Heart left ventricle (tissue), 13 donors: ENCODE data around the gene JPH2.

Experiments used
- POLR2A ChIP-seq, 2 donors: fragments of 450-650 bp; IDR thresholded peaks; one replicate each; pipeline ENCODE4 v1.6.1; 2017; ENCODE audit warnings: antibody characterized with exemption in 2 of 2, mild to moderate bottlenecking in 2 of 2, moderate library complexity in 2 of 2
- TF ChIP-seq, protein P1 (sequence below), 12 donors: fragments of 200-600 bp; sonication (generic) in 4 of 12; IDR thresholded peaks; one replicate each; pipeline versions ENCODE4 v1.5.0 to v1.8.0; 2018 to 2022; ENCODE audit warnings: antibody characterized with exemption in 12 of 12, mild to moderate bottlenecking in 5 of 12
- donor health status: ischemic (EF 13 %, LVEDD 7.1; RV severe dilation, severe dysfunction).
- donor health status: DM: no; HTN: yes; CAD: no.
- donor health status: DM: no; HTN: no; CAD: no.
- donor health status: ischemic (EF 25% LVEDD 6.9; RV normal size, moderate dysfunction).
- donor health status: ischemic (EF 25% LVEDD 5.7; RV mildly dilated, moderate dysfunction).
- donor health status: ischemic (EF 35%, LVEDD 5.7; RV mildly dilated, moderate dysfunction).
- donor health status: nonischemic (EF 11% LVEDD 7.7; RV severe dilation, severe dysfunction).
- donor health status: DM: yes; HTN: yes; CAD: no.
- donor health status: PGD.
- donor health status: ischemic (EF 29% LVEDD 5.4; RV normal size, mild dysfunction).
- donor health status: nonischemic (EF 23%, LVEDD 6.1; RV moderate dilation, normal function).

DNA sequence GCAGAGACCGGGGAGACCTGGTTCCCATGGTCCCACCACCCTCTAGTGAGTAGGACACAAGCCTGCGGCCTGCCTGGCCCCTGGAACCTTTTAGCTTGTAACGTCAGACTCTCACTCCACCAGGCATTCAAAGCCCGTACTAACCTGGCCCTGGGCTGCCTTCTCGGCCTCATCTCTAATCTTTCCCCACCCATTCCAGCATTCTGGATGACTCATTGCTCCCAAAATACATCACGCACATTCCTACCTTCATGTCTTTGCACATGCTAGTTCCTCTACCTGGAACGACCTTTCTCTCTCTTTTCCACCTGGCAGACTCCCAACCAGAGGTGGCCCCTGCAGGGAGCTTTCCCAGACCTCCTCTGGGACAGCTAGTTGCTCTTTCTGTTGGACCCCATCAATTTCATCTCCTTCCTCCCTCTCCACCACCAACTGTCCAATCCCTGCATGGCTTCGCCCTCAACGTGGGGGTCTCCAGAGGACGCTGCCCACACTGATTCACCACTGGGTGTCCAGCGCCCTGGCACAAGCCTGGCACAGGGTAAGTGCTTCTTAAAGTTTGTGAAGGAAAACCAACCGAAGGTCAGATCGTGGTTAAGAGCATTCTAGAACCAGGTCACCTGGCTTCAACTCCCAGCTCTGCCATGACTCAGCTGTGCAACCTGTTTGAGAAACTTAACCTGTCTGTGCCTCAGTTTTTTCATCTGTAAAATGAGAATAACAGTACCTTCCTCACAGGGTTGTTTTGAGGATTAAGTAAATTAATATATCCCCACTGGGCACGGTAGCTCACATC is 35.2 kb downstream of the JPH2 start:
- TF ChIP-seq, protein P1, sequence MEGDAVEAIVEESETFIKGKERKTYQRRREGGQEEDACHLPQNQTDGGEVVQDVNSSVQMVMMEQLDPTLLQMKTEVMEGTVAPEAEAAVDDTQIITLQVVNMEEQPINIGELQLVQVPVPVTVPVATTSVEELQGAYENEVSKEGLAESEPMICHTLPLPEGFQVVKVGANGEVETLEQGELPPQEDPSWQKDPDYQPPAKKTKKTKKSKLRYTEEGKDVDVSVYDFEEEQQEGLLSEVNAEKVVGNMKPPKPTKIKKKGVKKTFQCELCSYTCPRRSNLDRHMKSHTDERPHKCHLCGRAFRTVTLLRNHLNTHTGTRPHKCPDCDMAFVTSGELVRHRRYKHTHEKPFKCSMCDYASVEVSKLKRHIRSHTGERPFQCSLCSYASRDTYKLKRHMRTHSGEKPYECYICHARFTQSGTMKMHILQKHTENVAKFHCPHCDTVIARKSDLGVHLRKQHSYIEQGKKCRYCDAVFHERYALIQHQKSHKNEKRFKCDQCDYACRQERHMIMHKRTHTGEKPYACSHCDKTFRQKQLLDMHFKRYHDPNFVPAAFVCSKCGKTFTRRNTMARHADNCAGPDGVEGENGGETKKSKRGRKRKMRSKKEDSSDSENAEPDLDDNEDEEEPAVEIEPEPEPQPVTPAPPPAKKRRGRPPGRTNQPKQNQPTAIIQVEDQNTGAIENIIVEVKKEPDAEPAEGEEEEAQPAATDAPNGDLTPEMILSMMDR (IDR thresholded peaks at IDR 0.05), result no peak
- no peak for TF ChIP-seq POLR2A (IDR thresholded peaks at IDR 0.05)
